ENCODE data around the gene FOSL2. TPM values are rescaled to one million over a fixed set of nuclear protein-coding genes. Genes with fewer than 3 reads are reported as not detected.

FOSL2 gene
- total and polyA plus RNA-seq, 4 donors = 23.5 to 97.9 (median 68.5) TPM

- Histone ChIP-seq H3K27me3 (ENCODE audit: control insufficient read depth in 3 of 3, insufficient read depth in 3 of 3, low read length in 2 of 3) (no peaks in the 10 kb centered on the region), H3K4me3 (no peak overlapping the region), H3K9me3 (ENCODE audit: control insufficient read depth in 4 of 4, insufficient read depth in 3 of 4, low read length in 3 of 4) (no peaks in the 10 kb centered on the region), H3K4me1 (ENCODE audit: control insufficient read depth in 5 of 5, insufficient read depth in 5 of 5, low read length in 5 of 5) (peaks cover 7 to 41% (median 23%) of the 10 kb centered on the region in 5 donors), H3K36me3 (ENCODE audit: control insufficient read depth in 4 of 4, insufficient read depth in 4 of 4, low read length in 4 of 4) (peaks cover 9 to 31% (median 13%) of the 10 kb centered on the region in 4 donors), H3K9ac (ENCODE audit: insufficient read depth in 1 of 2, low read length in 2 of 2) (no peak overlapping the region), H3K27ac (ENCODE audit: low read depth in 1 of 2, low read length in 1 of 2) (peak overlapping the region in 1 of 2 donors; percentile 9)
- WGBS, 2 donors = 65 to 67% methylated on average over 6 of the region's 6 CpGs
- ATAC-seq (ENCODE audit: insufficient read depth, low FRiP score) (no peak), DNase-seq (no peak)
- no peak for TF ChIP-seq CTCF (IDR thresholded peaks at IDR 0.05; ENCODE audit: control extremely low read depth, extremely low read depth)
Measured at GRCh38 chr2:28399956-28400355, 7.3 kb downstream of the FOSL2 start.

- H3K36me3 ChIP-seq (ENCODE audit: control insufficient read depth in 4 of 4, insufficient read depth in 4 of 4, low read length in 4 of 4) = peaks cover 11 to 35% (median 15%) of the 10 kb centered on the region in 4 donors
- H3K9me3 ChIP-seq (ENCODE audit: control insufficient read depth in 4 of 4, insufficient read depth in 3 of 4, low read length in 3 of 4) = no peaks in the 10 kb centered on the region
- TF ChIP-seq CTCF (IDR thresholded peaks at IDR 0.05; ENCODE audit: control extremely low read depth, extremely low read depth) = no peak
- 82 to 84% methylated on average over 8 of the region's 8 CpGs for WGBS, 2 donors
- no peak overlapping the region for H3K9ac ChIP-seq (ENCODE audit: insufficient read depth in 1 of 2, low read length in 2 of 2)
- no peak overlapping the region for H3K4me3 ChIP-seq
- H3K4me1 ChIP-seq (ENCODE audit: control insufficient read depth in 5 of 5, insufficient read depth in 5 of 5, low read length in 5 of 5) = peaks cover 7 to 36% (median 23%) of the 10 kb centered on the region in 5 donors
- no peaks in the 10 kb centered on the region for H3K27me3 ChIP-seq (ENCODE audit: control insufficient read depth in 3 of 3, insufficient read depth in 3 of 3, low read length in 2 of 3)
- DNase-seq = no peak
- H3K27ac ChIP-seq (ENCODE audit: low read depth in 1 of 2, low read length in 1 of 2) = peak overlapping the region in 1 of 2 donors; percentile 22
- no peak for ATAC-seq (ENCODE audit: insufficient read depth, low FRiP score)
Measured at GRCh38 chr2:28400419-28400818, 7.8 kb downstream of the FOSL2 start.

GRCh38 chr2:28400921-28401320 lies 8.3 kb downstream of the FOSL2 start:
- no peak for TF ChIP-seq CTCF (IDR thresholded peaks at IDR 0.05; ENCODE audit: control extremely low read depth, extremely low read depth)
- DNase-seq (no peak), ATAC-seq (ENCODE audit: insufficient read depth, low FRiP score) (no peak)
- no peak overlapping the region for H3K4me3 ChIP-seq
- H3K27ac ChIP-seq (ENCODE audit: low read depth in 1 of 2, low read length in 1 of 2) = no peak overlapping the region
- no peaks in the 10 kb centered on the region for H3K9me3 ChIP-seq (ENCODE audit: control insufficient read depth in 4 of 4, insufficient read depth in 3 of 4, low read length in 3 of 4)
- no peaks in the 10 kb centered on the region for H3K27me3 ChIP-seq (ENCODE audit: control insufficient read depth in 3 of 3, insufficient read depth in 3 of 3, low read length in 2 of 3)
- H3K4me1 ChIP-seq (ENCODE audit: control insufficient read depth in 5 of 5, insufficient read depth in 5 of 5, low read length in 5 of 5) = peaks cover 7 to 36% (median 26%) of the 10 kb centered on the region in 5 donors
- no peak overlapping the region for H3K9ac ChIP-seq (ENCODE audit: insufficient read depth in 1 of 2, low read length in 2 of 2)
- peaks cover 11 to 40% (median 19%) of the 10 kb centered on the region in 4 donors for H3K36me3 ChIP-seq (ENCODE audit: control insufficient read depth in 4 of 4, insufficient read depth in 4 of 4, low read length in 4 of 4)
- 95 to 96% methylated on average over 1 of the region's 1 CpG for WGBS, 2 donors

DNA sequence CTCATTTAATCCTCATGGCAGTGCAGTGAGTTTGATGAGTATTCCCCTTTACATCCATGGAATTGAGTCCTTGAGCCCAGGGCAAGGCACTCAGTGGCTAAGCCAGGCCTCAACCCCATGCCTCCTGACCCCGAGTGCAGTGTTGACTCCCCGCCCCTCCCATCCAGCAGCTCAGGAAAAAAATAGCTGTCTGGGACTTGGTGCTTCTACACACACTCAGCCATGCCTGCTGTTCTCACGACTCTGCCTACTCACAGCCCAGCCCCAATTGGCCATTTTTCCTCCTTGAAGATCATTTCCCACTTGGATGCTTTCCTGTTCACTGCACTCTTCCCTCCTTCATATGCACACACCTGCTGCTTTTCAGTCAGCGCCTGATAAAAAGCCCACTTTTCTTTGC lies 8.8 kb downstream of the FOSL2 start:
- Histone ChIP-seq H3K27ac (ENCODE audit: low read depth in 1 of 2, low read length in 1 of 2) (no peak overlapping the region), H3K4me1 (ENCODE audit: control insufficient read depth in 5 of 5, insufficient read depth in 5 of 5, low read length in 5 of 5) (peaks cover 2 to 36% (median 26%) of the 10 kb centered on the region in 5 donors), H3K27me3 (ENCODE audit: control insufficient read depth in 3 of 3, insufficient read depth in 3 of 3, low read length in 2 of 3) (no peaks in the 10 kb centered on the region), H3K4me3 (no peak overlapping the region), H3K9me3 (ENCODE audit: control insufficient read depth in 4 of 4, insufficient read depth in 3 of 4, low read length in 3 of 4) (no peaks in the 10 kb centered on the region), H3K9ac (ENCODE audit: insufficient read depth in 1 of 2, low read length in 2 of 2) (no peak overlapping the region), H3K36me3 (ENCODE audit: control insufficient read depth in 4 of 4, insufficient read depth in 4 of 4, low read length in 4 of 4) (peaks cover 14 to 44% (median 22%) of the 10 kb centered on the region in 4 donors)
- WGBS, 2 donors = 68 to 87% methylated on average over 4 of the region's 4 CpGs
- TF ChIP-seq CTCF (IDR thresholded peaks at IDR 0.05; ENCODE audit: control extremely low read depth, extremely low read depth) = no peak
- ATAC-seq (ENCODE audit: insufficient read depth, low FRiP score) (no peak), DNase-seq (no peak)
